Mucosa of gallbladder (tissue), 1 donor: Measurements from ENCODE around the gene KCNQ1OT1. TPM values are rescaled to one million over a fixed set of nuclear protein-coding genes. Genes with fewer than 3 reads are reported as not detected.

Source experiments
- DNase-seq: peaks from one replicate; pipeline ENCODE4 v3.0.0-alpha.2; 2020; ENCODE audit warnings: low spot score
- total RNA-seq: library from RNA; stranded (reverse); gene quantifications from one replicate; pipeline ENCODE4 v1.2.1, GENCODE V29; 2021
- donor health status: DM: no; HTN: no; CAD: no.

The KCNQ1OT1 gene
- total RNA-seq, 1 donor from 2014 or later: 2.2 TPM

GRCh38 chr11:2703363-2704141 is 3.8 kb upstream of the KCNQ1OT1 start:
- no peak for DNase-seq

GRCh38 chr11:2702771-2703362 is 3.1 kb upstream of the KCNQ1OT1 start:
- no peak for DNase-seq

- no peak for DNase-seq
These were observed 2.2 kb upstream of the KCNQ1OT1 start for GRCh38 chr11:2701898-2702434.

GRCh38 chr11:2701230-2701629 is 1.4 kb upstream of the KCNQ1OT1 start:
- no peak for DNase-seq

GRCh38 chr11:2700415-2701211 is 819 bp upstream of the KCNQ1OT1 start:
- DNase-seq: peak; percentile 32

- DNase-seq: no peak
These were observed 636 bp downstream of the KCNQ1OT1 start for GRCh38 chr11:2699185-2699530.

- no peak for DNase-seq
These were observed 1.2 kb downstream of the KCNQ1OT1 start for GRCh38 chr11:2698386-2699184.

GRCh38 chr11:2697866-2698265 is 1.9 kb downstream of the KCNQ1OT1 start:
- no peak for DNase-seq

- DNase-seq: no peak
These were observed 3.3 kb downstream of the KCNQ1OT1 start for GRCh38 chr11:2696455-2696854.

- DNase-seq: no peak
These were observed 4.5 kb downstream of the KCNQ1OT1 start for GRCh38 chr11:2694995-2695939.

GRCh38 chr11:2694495-2694894 is 5.3 kb downstream of the KCNQ1OT1 start:
- no peak for DNase-seq

GRCh38 chr11:2693271-2694261 is 6.2 kb downstream of the KCNQ1OT1 start:
- no peak for DNase-seq

- no peak for DNase-seq
These were observed 7.6 kb downstream of the KCNQ1OT1 start for GRCh38 chr11:2691991-2692875.

- DNase-seq: no peak
These were observed 8.4 kb downstream of the KCNQ1OT1 start for GRCh38 chr11:2691355-2691761.

GRCh38 chr11:2690596-2691354 is 9.0 kb downstream of the KCNQ1OT1 start:
- no peak for DNase-seq

GRCh38 chr11:2689651-2690575 is 9.9 kb downstream of the KCNQ1OT1 start:
- no peak for DNase-seq
